ENCODE measurements around the gene PDE6A. TPM values are rescaled to one million over a fixed set of nuclear protein-coding genes. Genes with fewer than 3 reads are reported as not detected.

The PDE6A gene
- total and polyA plus RNA-seq, 2 of the 13 experiments (the other 11 are each of a cell fraction or from before 2014, with no cell fraction given), result 0.01 TPM; not detected in 1

- WGBS (ENCODE audit: low lambda C conversion rate), result 0% methylated on average over 1 of the region's 1 CpG
- intact Hi-C loops (cut with micrococcal nuclease; ENCODE audit: unreplicated experiment), result no loop called here
- Histone ChIP-seq H4K20me1 (ENCODE audit: insufficient read depth, low read length) (no peaks in the 10 kb centered on the region), H3K4me3 (replicated peaks in 1 of 3; ENCODE audit: insufficient read depth in 1 of 3, low read depth in 2 of 3, low read length in 3 of 3) (no peak overlapping the region), H3K4me1 (ENCODE audit: insufficient read depth, low read length) (no peaks in the 10 kb centered on the region), H3K9me3 (ENCODE audit: low read length) (no peaks in the 10 kb centered on the region), H3K79me2 (ENCODE audit: insufficient read depth, low read length) (no peaks in the 10 kb centered on the region), H3K4me2 (ENCODE audit: low read depth, low read length) (no peak overlapping the region), H3K9ac (ENCODE audit: insufficient read depth, low read depth, low read length) (no peak overlapping the region), H3K27ac (ENCODE audit: extremely low read length, insufficient read depth, low read length) (no peak overlapping the region), H2AFZ (ENCODE audit: low read length) (no peak overlapping the region), H3K27me3 (ENCODE audit: control insufficient read depth in 1 of 2, insufficient read depth in 2 of 2, low read length in 2 of 2) (peaks cover 0 to 3% of the 10 kb centered on the region in 2 experiments; a peak in 2 of 5 replicates), H3K36me3 (replicated peaks in 1 of 2; ENCODE audit: control insufficient read depth in 1 of 2, insufficient read depth in 2 of 2, low read length in 2 of 2) (no peaks in the 10 kb centered on the region)
- POLR2A ChIA-PET, result no interaction called here
- ATAC-seq (no peak), DNase-seq (ENCODE audit: low spot score) (no peak), FAIRE-seq (no peak)
- in situ Hi-C loops (cut with HindIII; ENCODE audit: extremely low pct_ligation_motif_present, low pct_unique_long_range_greater_than_20kb), result no loop called here
- CTCF ChIA-PET (ENCODE audit: low intra/inter-chr PET ratio, low total read pairs), result no interaction called here
- TF ChIP-seq ZNF768 (CRISPR knock-in tag; IDR thresholded peaks at IDR 0.05) (no peak), PLRG1 (conservative IDR thresholded peaks at IDR 0.05) (no peak)
- TF ChIP-seq, protein P1, sequence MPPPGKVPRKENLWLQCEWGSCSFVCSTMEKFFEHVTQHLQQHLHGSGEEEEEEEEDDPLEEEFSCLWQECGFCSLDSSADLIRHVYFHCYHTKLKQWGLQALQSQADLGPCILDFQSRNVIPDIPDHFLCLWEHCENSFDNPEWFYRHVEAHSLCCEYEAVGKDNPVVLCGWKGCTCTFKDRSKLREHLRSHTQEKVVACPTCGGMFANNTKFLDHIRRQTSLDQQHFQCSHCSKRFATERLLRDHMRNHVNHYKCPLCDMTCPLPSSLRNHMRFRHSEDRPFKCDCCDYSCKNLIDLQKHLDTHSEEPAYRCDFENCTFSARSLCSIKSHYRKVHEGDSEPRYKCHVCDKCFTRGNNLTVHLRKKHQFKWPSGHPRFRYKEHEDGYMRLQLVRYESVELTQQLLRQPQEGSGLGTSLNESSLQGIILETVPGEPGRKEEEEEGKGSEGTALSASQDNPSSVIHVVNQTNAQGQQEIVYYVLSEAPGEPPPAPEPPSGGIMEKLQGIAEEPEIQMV (CRISPR knock-in tag; IDR thresholded peaks at IDR 0.05; ENCODE audit: low read depth), result no peak
- BruUV-seq (replicated peaks), result no TSS peak
These were observed 33.6 kb downstream of the PDE6A start for GRCh38 chr5:149911031-149911430.

DNA sequence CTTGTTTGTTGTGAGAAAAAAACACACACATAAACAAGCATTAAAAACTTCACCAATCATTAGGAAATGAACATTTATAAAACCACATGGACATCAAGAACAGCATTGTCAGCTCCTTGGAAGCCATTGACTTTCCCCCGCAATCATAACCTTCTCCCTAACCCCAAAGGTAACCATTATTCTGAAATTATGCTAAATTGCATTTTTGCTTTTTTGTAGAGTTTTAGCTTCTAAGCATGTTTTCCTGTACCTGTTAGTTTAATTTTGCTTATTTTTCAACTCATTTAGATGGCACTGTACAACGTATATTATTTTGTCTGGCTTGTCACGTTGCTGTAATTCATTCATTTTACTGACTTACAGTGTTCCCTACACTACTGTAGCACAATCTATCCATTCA, 36.8 kb downstream of the PDE6A start:
- DNase-seq (ENCODE audit: low spot score) (no peak), FAIRE-seq (no peak), ATAC-seq (no peak)
- ChIA-PET CTCF (ENCODE audit: low intra/inter-chr PET ratio, low total read pairs) (no interaction called here), POLR2A (no interaction called here)
- no peak overlapping the region for H3K9ac ChIP-seq (ENCODE audit: insufficient read depth, low read depth, low read length)
- no peaks in the 10 kb centered on the region for H4K20me1 ChIP-seq (ENCODE audit: insufficient read depth, low read length)
- intact Hi-C loops (cut with micrococcal nuclease; ENCODE audit: unreplicated experiment) (no loop called here), in situ Hi-C loops (cut with HindIII; ENCODE audit: extremely low pct_ligation_motif_present, low pct_unique_long_range_greater_than_20kb) (no loop called here)
- BruUV-seq (replicated peaks), result no TSS peak
- no peak overlapping the region for H3K27ac ChIP-seq (ENCODE audit: extremely low read length, insufficient read depth, low read length)
- no peak overlapping the region for H3K4me2 ChIP-seq (ENCODE audit: low read depth, low read length)
- no peaks in the 10 kb centered on the region; a peak in 1 of 5 replicates for H3K27me3 ChIP-seq (ENCODE audit: control insufficient read depth in 1 of 2, insufficient read depth in 2 of 2, low read length in 2 of 2)
- H3K36me3 ChIP-seq (replicated peaks in 1 of 2; ENCODE audit: control insufficient read depth in 1 of 2, insufficient read depth in 2 of 2, low read length in 2 of 2), result no peaks in the 10 kb centered on the region
- H3K4me1 ChIP-seq (ENCODE audit: insufficient read depth, low read length), result peaks cover 14% of the 10 kb centered on the region
- TF ChIP-seq RORA (CRISPR knock-in tag; IDR thresholded peaks at IDR 0.05), result no peak
- 0 out of 2 replicates have a peak, but pooled peaks have one; percentile 13 for TF ChIP-seq MAFF (IDR thresholded peaks at IDR 0.05; ENCODE audit: low read depth, low read length)
- peak; percentile 46 to 57; a peak in 3 of 4 replicates for TF ChIP-seq MAFK (conservative IDR thresholded peaks at IDR 0.05 in 1 of 2, IDR thresholded peaks at IDR 0.05 in 1 of 2; ENCODE audit: low read length in 2 of 2)
- no peak for TF ChIP-seq RBFOX2 (IDR thresholded peaks at IDR 0.05; ENCODE audit: low read depth, low read length)
- WGBS (ENCODE audit: low lambda C conversion rate), result 33% methylated on average over 3 of the region's 3 CpGs
- H3K9me3 ChIP-seq (ENCODE audit: low read length), result no peaks in the 10 kb centered on the region
- no peak overlapping the region for H2AFZ ChIP-seq (ENCODE audit: low read length)
- H3K79me2 ChIP-seq (ENCODE audit: insufficient read depth, low read length), result no peaks in the 10 kb centered on the region
- no peak overlapping the region for H3K4me3 ChIP-seq (replicated peaks in 1 of 3; ENCODE audit: insufficient read depth in 1 of 3, low read depth in 2 of 3, low read length in 3 of 3)
